ENCODE results near the gene GASK1A. TPM values are rescaled to one million over a fixed set of nuclear protein-coding genes. Genes with fewer than 3 reads are reported as not detected.

The GASK1A gene
- total and polyA plus RNA-seq, 2 of the 8 experiments (the other 6 are each of a cell fraction or from before 2014, with no cell fraction given), result 4.7 to 7.9 TPM

GRCh38 chr3:42999212-42999611 is 20.1 kb downstream of the GASK1A start:
- Histone ChIP-seq H2AK5ac (ENCODE audit: low read depth, low read length) (no peak overlapping the region), H3K4me2 (ENCODE audit: insufficient read depth in 1 of 2, low read depth in 2 of 2, low read length in 2 of 2) (no peak overlapping the region), H3K4ac (replicated peaks; ENCODE audit: insufficient read length, low read depth, low read length) (no peak overlapping the region), H2BK20ac (ENCODE audit: low read length) (no peak overlapping the region), H3K9me3 (ENCODE audit: insufficient read depth in 2 of 2, low read depth in 1 of 2, low read length in 1 of 2) (no peaks in the 10 kb centered on the region), H4K91ac (replicated peaks; ENCODE audit: insufficient read length, low read length) (no peak overlapping the region), H3K9ac (replicated peaks in 1 of 4; ENCODE audit: extremely low read depth in 1 of 4, low read depth in 3 of 4, low read length in 3 of 4) (no peak overlapping the region), H3K23me2 (ENCODE audit: low read depth, low read length) (no peaks in the 10 kb centered on the region), H3K23ac (ENCODE audit: insufficient read length) (no peak overlapping the region), H3K14ac (ENCODE audit: insufficient read length) (no peak overlapping the region), H4K8ac (ENCODE audit: extremely low read depth, insufficient read depth, low read length) (no peak overlapping the region), H3K27ac (ENCODE audit: low read depth, low read length) (no peak overlapping the region), H3K4me3 (ENCODE audit: extremely low read depth in 1 of 4, insufficient read depth in 2 of 4, low read depth in 3 of 4, low read length in 4 of 4) (no peak overlapping the region), H4K5ac (ENCODE audit: insufficient read length, low read depth, low read length) (no peak overlapping the region), H3K79me1 (ENCODE audit: low read depth, low read length) (no peaks in the 10 kb centered on the region), H3K4me1 (replicated peaks in 1 of 4; ENCODE audit: control insufficient read depth in 3 of 4, insufficient read depth in 4 of 4, low read length in 3 of 4) (no peaks in the 10 kb centered on the region; a peak in 1 of 7 replicates), H2AFZ (ENCODE audit: low read length) (no peak overlapping the region), H2BK120ac (replicated peaks; ENCODE audit: low read depth, low read length) (no peak overlapping the region), H3K79me2 (ENCODE audit: control insufficient read depth in 1 of 2, insufficient read depth in 2 of 2, low read length in 2 of 2) (peaks cover 0 to 3% of the 10 kb centered on the region in 2 experiments; a peak in 1 of 4 replicates), H3K36me3 (ENCODE audit: control insufficient read depth in 2 of 4, insufficient read depth in 4 of 4, low read length in 3 of 4) (no peaks in the 10 kb centered on the region), H4K20me1 (replicated peaks in 1 of 2; ENCODE audit: control insufficient read depth in 1 of 2, insufficient read depth in 2 of 2, low read length in 2 of 2) (no peaks in the 10 kb centered on the region), H3K27me3 (replicated peaks in 1 of 4; ENCODE audit: control insufficient read depth in 3 of 4, extremely low read depth in 1 of 4, insufficient read depth in 3 of 4, low read length in 3 of 4) (no peaks in the 10 kb centered on the region), H2BK15ac (ENCODE audit: low read length) (no peak overlapping the region), H3K56ac (replicated peaks; ENCODE audit: insufficient read length, low read depth, low read length) (no peak overlapping the region), H2BK5ac (ENCODE audit: low read depth, low read length) (no peak overlapping the region), H3K18ac (ENCODE audit: extremely low read depth, low read length) (no peak overlapping the region), H2BK12ac (ENCODE audit: low read depth, low read length) (no peak overlapping the region)
- 75% methylated on average over 3 of the region's 3 CpGs; no CpG with 5 or more reads in 1 of the 2 experiments for WGBS, 2 experiments (ENCODE audit: extremely low coverage in 1 of 2, insufficient coverage in 1 of 2, insufficient read length in 1 of 2, insufficient replicate concordance in 2 of 2, low coverage in 1 of 2, low lambda C conversion rate in 2 of 2, missing lambda C conversion rate in 1 of 2)
- TF ChIP-seq GTF2F1 (IDR thresholded peaks at IDR 0.05; ENCODE audit: borderline replicate concordance, low read depth, low read length) (no peak), SIN3A (conservative IDR thresholded peaks at IDR 0.05 in 1 of 2, IDR thresholded peaks at IDR 0.05 in 1 of 2; ENCODE audit: low read depth in 1 of 2, low read length in 2 of 2) (no peak), SP2 (IDR thresholded peaks at IDR 0.05; ENCODE audit: low read length) (no peak), SUZ12 (IDR thresholded peaks at IDR 0.05; ENCODE audit: low read length) (no peak), KDM5A (IDR thresholded peaks at IDR 0.05; ENCODE audit: low read length) (no peak), MAFK (IDR thresholded peaks at IDR 0.05; ENCODE audit: low read depth, low read length) (no peak), SP1 (IDR thresholded peaks at IDR 0.05; ENCODE audit: low read depth, low read length) (no peak), RNF2 (IDR thresholded peaks at IDR 0.05; ENCODE audit: borderline replicate concordance, low read depth, low read length, missing control alignments, poor library complexity, severe bottlenecking) (no peak)
- no peak for DNase-seq (ENCODE audit: low read depth in 1 of 2, low spot score in 2 of 2)
- ChIA-PET POLR2A (ENCODE audit: partially characterized antibody) (interaction anchor here (0.8 kb wide), 1 partner anchor 9 kb away, joined by 3 read pairs; no protein-coding TSS in a partner anchor), CTCF (ENCODE audit: partially characterized antibody) (interaction anchor here (0.8 to 2.2 kb wide), 7 partner anchors 11 to 38 kb away, joined by 3 to 8 read pairs (median 5); no protein-coding TSS in a partner anchor)
- no peak for FAIRE-seq
